ENCODE measurements around the gene HLA-DQA2. TPM values are rescaled to one million over a fixed set of nuclear protein-coding genes. Genes with fewer than 3 reads are reported as not detected.

The HLA-DQA2 gene
- total RNA-seq: under 1 TPM in 2 of 4 donors, not detected in 2; 0.33 to 0.94 TPM

- intact Hi-C loops (cut with DNase I): loop anchor here (10.0 kb wide), 1 partner anchor 96 kb away; no protein-coding TSS in a partner anchor
- no peak within 1 kb of the TSS for H3K4me3 ChIP-seq (replicated peaks in 1 of 3)
- H3K36me3 ChIP-seq: no peaks in the 10 kb centered on the region
- TF ChIP-seq CTCF (IDR thresholded peaks at IDR 0.05) (no peak), POLR2A (IDR thresholded peaks at IDR 0.05) (no peak)
- 81 to 82% methylated on average over 7 of the region's 7 CpGs for WGBS, 2 donors
- no peaks in the 10 kb centered on the region for H3K27me3 ChIP-seq
- no peaks in the 10 kb centered on the region for H3K9me3 ChIP-seq
- H3K27ac ChIP-seq: no peak within 1 kb of the TSS
- no peaks in the 10 kb centered on the region for H3K4me1 ChIP-seq
- DNase-seq: no peak
These were observed at the start of gene HLA-DQA2 for GRCh38 chr6:32741031-32741960. Gene HLA-DQA2, plus strand, starts transcription at chr6:32741391. Its CDS starts 53 bp downstream, at chr6:32741444.

- no peak for TF ChIP-seq POLR2A (IDR thresholded peaks at IDR 0.05)
- peak in 4 of 6 experiments; percentile 17 to 60 (median 37) for TF ChIP-seq CTCF (IDR thresholded peaks at IDR 0.05)
- WGBS, 2 donors: 3% methylated on average over 1 of the region's 1 CpG
- Histone ChIP-seq H3K27ac (no peak overlapping the region), H3K4me3 (replicated peaks in 1 of 3) (no peak overlapping the region), H3K4me1 (no peaks in the 10 kb centered on the region), H3K9me3 (no peaks in the 10 kb centered on the region), H3K36me3 (no peaks in the 10 kb centered on the region), H3K27me3 (no peaks in the 10 kb centered on the region)
- intact Hi-C loops (cut with DNase I): no loop called here
- peak; percentile 52 to 61 for DNase-seq
These were observed 49.2 kb upstream of the HLA-DQA2 start for GRCh38 chr6:32692019-32692418.

GRCh38 chr6:32697031-32697430 lies 44.2 kb upstream of the HLA-DQA2 start:
- 87% methylated on average over 1 of the region's 1 CpG for WGBS, 2 donors
- Histone ChIP-seq H3K27ac (no peak overlapping the region), H3K4me3 (replicated peaks in 1 of 3) (no peak overlapping the region), H3K9me3 (no peaks in the 10 kb centered on the region), H3K4me1 (no peaks in the 10 kb centered on the region), H3K27me3 (no peaks in the 10 kb centered on the region), H3K36me3 (no peaks in the 10 kb centered on the region)
- no peak for TF ChIP-seq CTCF (IDR thresholded peaks at IDR 0.05)
- no peak for TF ChIP-seq POLR2A (IDR thresholded peaks at IDR 0.05)
- no peak for DNase-seq
- intact Hi-C loops (cut with DNase I): loop anchor here (5.0 kb wide), 1 partner anchor 285 kb away; no protein-coding TSS in a partner anchor

GRCh38 chr6:32700391-32701040 lies 40.7 kb upstream of the HLA-DQA2 start:
- 16 to 21% methylated on average over 6 of the region's 6 CpGs for WGBS, 2 donors
- Histone ChIP-seq H3K27ac (no peak overlapping the region), H3K36me3 (no peaks in the 10 kb centered on the region), H3K9me3 (no peaks in the 10 kb centered on the region), H3K4me1 (no peaks in the 10 kb centered on the region), H3K27me3 (no peaks in the 10 kb centered on the region), H3K4me3 (replicated peaks in 1 of 3) (no peak overlapping the region)
- TF ChIP-seq POLR2A (IDR thresholded peaks at IDR 0.05) (no peak), CTCF (IDR thresholded peaks at IDR 0.05) (peak in 4 of 6 experiments; percentile 42 to 74 (median 72))
- intact Hi-C loops (cut with DNase I): loop anchor here (10.0 kb wide), 1 partner anchor 94 kb away; no protein-coding TSS in a partner anchor
- peak; percentile 20 to 37 for DNase-seq

All from thyroid gland (tissue), 4 donors.